ENCODE results near the gene GBP2. TPM values are rescaled to one million over a fixed set of nuclear protein-coding genes. Genes with fewer than 3 reads are reported as not detected.

The GBP2 gene
- total RNA-seq, 2 experiments from 2014 or later: not detected

- Histone ChIP-seq H3K9me2 (ENCODE audit: insufficient read depth, low read length) (no peaks in the 10 kb centered on the region), H4K20me1 (ENCODE audit: insufficient read depth, low read length) (no peaks in the 10 kb centered on the region), H3K4me3 (ENCODE audit: low read depth, low read length, poor library complexity, severe bottlenecking) (no peak overlapping the region), H3K4me2 (ENCODE audit: low read length) (no peak overlapping the region), H3K27ac (ENCODE audit: low read depth, low read length, poor library complexity, severe bottlenecking) (no peak overlapping the region), H3K36me3 (ENCODE audit: insufficient read depth, low read length) (no peaks in the 10 kb centered on the region), H2AFZ (ENCODE audit: low read length) (no peak overlapping the region), H3K79me2 (ENCODE audit: insufficient read depth, low read depth, low read length) (no peaks in the 10 kb centered on the region), H3K9me3 (ENCODE audit: low read length) (0 out of 2 replicates have a peak, but pooled peaks cover 8% of the 10 kb centered on the region), H3K4me1 (ENCODE audit: insufficient read depth, low read length, poor library complexity, severe bottlenecking) (no peaks in the 10 kb centered on the region)
- intact Hi-C loops (cut with micrococcal nuclease; ENCODE audit: unreplicated experiment): no loop called here
- ChIA-PET POLR2A (no interaction called here), CTCF (ENCODE audit: unreplicated experiment) (no interaction called here)
- DNase-seq (ENCODE audit: low spot score): no peak
- BruUV-seq (replicated peaks): no TSS peak
- TF ChIP-seq CTCF (conservative IDR thresholded peaks at IDR 0.05; ENCODE audit: low read length) (no peak), EZH2phosphoT487 (IDR thresholded peaks at IDR 0.05; ENCODE audit: borderline replicate concordance, low read depth, low read length) (no peak)
Observed at GRCh38 chr1:89100412-89100811, 25.5 kb downstream of the GBP2 start.

- intact Hi-C loops (cut with micrococcal nuclease; ENCODE audit: unreplicated experiment): no loop called here
- no peak overlapping the region for H3K4me2 ChIP-seq (ENCODE audit: low read length)
- no peaks in the 10 kb centered on the region for H3K79me2 ChIP-seq (ENCODE audit: insufficient read depth, low read depth, low read length)
- 0 out of 2 replicates have a peak, but pooled peaks cover 8% of the 10 kb centered on the region for H3K9me3 ChIP-seq (ENCODE audit: low read length)
- BruUV-seq (replicated peaks): no TSS peak
- DNase-seq (ENCODE audit: low spot score): no peak
- ChIA-PET POLR2A (no interaction called here), CTCF (ENCODE audit: unreplicated experiment) (no interaction called here)
- TF ChIP-seq CTCF (conservative IDR thresholded peaks at IDR 0.05; ENCODE audit: low read length) (no peak), EZH2phosphoT487 (IDR thresholded peaks at IDR 0.05; ENCODE audit: borderline replicate concordance, low read depth, low read length) (no peak)
- H3K4me3 ChIP-seq (ENCODE audit: low read depth, low read length, poor library complexity, severe bottlenecking): no peak overlapping the region
- no peaks in the 10 kb centered on the region for H3K4me1 ChIP-seq (ENCODE audit: insufficient read depth, low read length, poor library complexity, severe bottlenecking)
- no peaks in the 10 kb centered on the region for H3K9me2 ChIP-seq (ENCODE audit: insufficient read depth, low read length)
- H3K27ac ChIP-seq (ENCODE audit: low read depth, low read length, poor library complexity, severe bottlenecking): no peak overlapping the region
- no peaks in the 10 kb centered on the region for H4K20me1 ChIP-seq (ENCODE audit: insufficient read depth, low read length)
- H3K36me3 ChIP-seq (ENCODE audit: insufficient read depth, low read length): no peaks in the 10 kb centered on the region
- H2AFZ ChIP-seq (ENCODE audit: low read length): no peak overlapping the region
Observed at GRCh38 chr1:89098857-89099256, 27.1 kb downstream of the GBP2 start.

- TF ChIP-seq CTCF (conservative IDR thresholded peaks at IDR 0.05; ENCODE audit: low read length) (no peak), EZH2phosphoT487 (IDR thresholded peaks at IDR 0.05; ENCODE audit: borderline replicate concordance, low read depth, low read length) (no peak)
- CTCF ChIA-PET (ENCODE audit: unreplicated experiment): no interaction called here
- Histone ChIP-seq H3K4me2 (ENCODE audit: low read length) (no peak overlapping the region), H3K9me3 (ENCODE audit: low read length) (0 out of 2 replicates have a peak, but pooled peaks cover 8% of the 10 kb centered on the region), H3K27ac (ENCODE audit: low read depth, low read length, poor library complexity, severe bottlenecking) (no peak overlapping the region), H3K9me2 (ENCODE audit: insufficient read depth, low read length) (no peaks in the 10 kb centered on the region), H4K20me1 (ENCODE audit: insufficient read depth, low read length) (no peaks in the 10 kb centered on the region), H3K36me3 (ENCODE audit: insufficient read depth, low read length) (no peaks in the 10 kb centered on the region), H2AFZ (ENCODE audit: low read length) (no peak overlapping the region), H3K4me1 (ENCODE audit: insufficient read depth, low read length, poor library complexity, severe bottlenecking) (no peaks in the 10 kb centered on the region), H3K4me3 (ENCODE audit: low read depth, low read length, poor library complexity, severe bottlenecking) (no peak overlapping the region), H3K79me2 (ENCODE audit: insufficient read depth, low read depth, low read length) (no peaks in the 10 kb centered on the region)
- POLR2A ChIA-PET: interaction anchor here (0.9 kb wide), 1 partner anchor 57 kb away, joined by 3 read pairs; no protein-coding TSS in a partner anchor
- no peak for DNase-seq (ENCODE audit: low spot score)
- intact Hi-C loops (cut with micrococcal nuclease; ENCODE audit: unreplicated experiment): no loop called here
- BruUV-seq (replicated peaks): no TSS peak
Observed at GRCh38 chr1:89095737-89096136, 30.2 kb downstream of the GBP2 start.
